ENCODE measurements around the gene HPS3.

The HPS3 gene

DNA sequence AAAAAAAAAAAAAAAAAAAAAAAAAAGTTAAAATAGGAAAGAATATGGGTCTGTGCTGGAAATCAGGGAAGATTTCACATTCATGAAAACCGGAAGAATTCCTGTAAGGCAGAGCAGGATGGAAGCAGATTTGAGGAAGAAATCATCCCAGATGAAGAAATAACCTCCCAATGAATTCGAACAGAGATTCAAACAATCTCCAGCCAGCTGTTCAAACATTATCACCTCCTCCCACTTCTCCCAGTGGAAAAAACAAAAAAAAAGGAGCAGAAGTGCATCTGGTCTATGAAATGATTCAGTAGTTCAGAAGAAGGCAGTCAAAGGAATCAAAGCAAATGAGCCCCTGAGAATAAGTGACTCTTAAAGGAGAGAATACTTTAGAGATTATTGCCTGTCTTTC is 59.1 kb downstream of the HPS3 start:
- ChIA-PET POLR2A (no interaction called here), CTCF (interaction anchor here (0.7 kb wide), 1 partner anchor 72 kb away, joined by 4 read pairs; no protein-coding TSS in a partner anchor)
- Histone ChIP-seq H3K36me3 (ENCODE audit: control insufficient read depth in 2 of 2, insufficient read depth in 1 of 2, low read length in 2 of 2) (no peaks in the 10 kb centered on the region), H3K27ac (ENCODE audit: extremely low read depth, low read depth, low read length) (no peak overlapping the region), H3K4me1 (ENCODE audit: control insufficient read depth, insufficient read depth, low read length) (no peaks in the 10 kb centered on the region), H3K9me3 (ENCODE audit: control insufficient read depth, insufficient read depth, low read depth, low read length) (no peaks in the 10 kb centered on the region), H3K4me3 (ENCODE audit: low read depth, low read length) (no peak overlapping the region)
- TF ChIP-seq ZNF513 (tag by site-specific recombination; IDR thresholded peaks at IDR 0.05), result no peak
- TF ChIP-seq, protein P1, sequence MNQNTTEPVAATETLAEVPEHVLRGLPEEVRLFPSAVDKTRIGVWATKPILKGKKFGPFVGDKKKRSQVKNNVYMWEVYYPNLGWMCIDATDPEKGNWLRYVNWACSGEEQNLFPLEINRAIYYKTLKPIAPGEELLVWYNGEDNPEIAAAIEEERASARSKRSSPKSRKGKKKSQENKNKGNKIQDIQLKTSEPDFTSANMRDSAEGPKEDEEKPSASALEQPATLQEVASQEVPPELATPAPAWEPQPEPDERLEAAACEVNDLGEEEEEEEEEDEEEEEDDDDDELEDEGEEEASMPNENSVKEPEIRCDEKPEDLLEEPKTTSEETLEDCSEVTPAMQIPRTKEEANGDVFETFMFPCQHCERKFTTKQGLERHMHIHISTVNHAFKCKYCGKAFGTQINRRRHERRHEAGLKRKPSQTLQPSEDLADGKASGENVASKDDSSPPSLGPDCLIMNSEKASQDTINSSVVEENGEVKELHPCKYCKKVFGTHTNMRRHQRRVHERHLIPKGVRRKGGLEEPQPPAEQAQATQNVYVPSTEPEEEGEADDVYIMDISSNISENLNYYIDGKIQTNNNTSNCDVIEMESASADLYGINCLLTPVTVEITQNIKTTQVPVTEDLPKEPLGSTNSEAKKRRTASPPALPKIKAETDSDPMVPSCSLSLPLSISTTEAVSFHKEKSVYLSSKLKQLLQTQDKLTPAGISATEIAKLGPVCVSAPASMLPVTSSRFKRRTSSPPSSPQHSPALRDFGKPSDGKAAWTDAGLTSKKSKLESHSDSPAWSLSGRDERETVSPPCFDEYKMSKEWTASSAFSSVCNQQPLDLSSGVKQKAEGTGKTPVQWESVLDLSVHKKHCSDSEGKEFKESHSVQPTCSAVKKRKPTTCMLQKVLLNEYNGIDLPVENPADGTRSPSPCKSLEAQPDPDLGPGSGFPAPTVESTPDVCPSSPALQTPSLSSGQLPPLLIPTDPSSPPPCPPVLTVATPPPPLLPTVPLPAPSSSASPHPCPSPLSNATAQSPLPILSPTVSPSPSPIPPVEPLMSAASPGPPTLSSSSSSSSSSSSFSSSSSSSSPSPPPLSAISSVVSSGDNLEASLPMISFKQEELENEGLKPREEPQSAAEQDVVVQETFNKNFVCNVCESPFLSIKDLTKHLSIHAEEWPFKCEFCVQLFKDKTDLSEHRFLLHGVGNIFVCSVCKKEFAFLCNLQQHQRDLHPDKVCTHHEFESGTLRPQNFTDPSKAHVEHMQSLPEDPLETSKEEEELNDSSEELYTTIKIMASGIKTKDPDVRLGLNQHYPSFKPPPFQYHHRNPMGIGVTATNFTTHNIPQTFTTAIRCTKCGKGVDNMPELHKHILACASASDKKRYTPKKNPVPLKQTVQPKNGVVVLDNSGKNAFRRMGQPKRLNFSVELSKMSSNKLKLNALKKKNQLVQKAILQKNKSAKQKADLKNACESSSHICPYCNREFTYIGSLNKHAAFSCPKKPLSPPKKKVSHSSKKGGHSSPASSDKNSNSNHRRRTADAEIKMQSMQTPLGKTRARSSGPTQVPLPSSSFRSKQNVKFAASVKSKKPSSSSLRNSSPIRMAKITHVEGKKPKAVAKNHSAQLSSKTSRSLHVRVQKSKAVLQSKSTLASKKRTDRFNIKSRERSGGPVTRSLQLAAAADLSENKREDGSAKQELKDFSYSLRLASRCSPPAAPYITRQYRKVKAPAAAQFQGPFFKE (tag by site-specific recombination; IDR thresholded peaks at IDR 0.05; ENCODE audit: borderline replicate concordance), result no peak
- no peak for TF ChIP-seq TSHZ1 (tag by site-specific recombination; IDR thresholded peaks at IDR 0.05; ENCODE audit: borderline replicate concordance)
- no peak for TF ChIP-seq ZNF221 (tag by site-specific recombination; IDR thresholded peaks at IDR 0.05; ENCODE audit: borderline replicate concordance)
- TF ChIP-seq ZNF747 (tag by site-specific recombination; IDR thresholded peaks at IDR 0.05), result no peak
- no peak for TF ChIP-seq ZNF645 (tag by site-specific recombination; IDR thresholded peaks at IDR 0.05)
- no peak for TF ChIP-seq ZNF580 (tag by site-specific recombination; IDR thresholded peaks at IDR 0.05)
- TF ChIP-seq ZNF366 (tag by site-specific recombination; conservative IDR thresholded peaks at IDR 0.05), result no peak
- TF ChIP-seq ZNF423 (tag by site-specific recombination; IDR thresholded peaks at IDR 0.05), result no peak
- TF ChIP-seq ZNF701 (tag by site-specific recombination; IDR thresholded peaks at IDR 0.05), result no peak
- no peak for TF ChIP-seq ZNF660 (tag by site-specific recombination; IDR thresholded peaks at IDR 0.05)
- no peak for TF ChIP-seq ZNF23 (tag by site-specific recombination; IDR thresholded peaks at IDR 0.05; ENCODE audit: borderline replicate concordance)
- TF ChIP-seq REST (tag by site-specific recombination; IDR thresholded peaks at IDR 0.05), result no peak
- no peak for TF ChIP-seq ZNF791 (tag by site-specific recombination; IDR thresholded peaks at IDR 0.05)
- no peak for TF ChIP-seq ZBTB44 (tag by site-specific recombination; IDR thresholded peaks at IDR 0.05)
- no peak for TF ChIP-seq ZNF16 (tag by site-specific recombination; IDR thresholded peaks at IDR 0.05; ENCODE audit: low read depth)
- TF ChIP-seq, protein P2, sequence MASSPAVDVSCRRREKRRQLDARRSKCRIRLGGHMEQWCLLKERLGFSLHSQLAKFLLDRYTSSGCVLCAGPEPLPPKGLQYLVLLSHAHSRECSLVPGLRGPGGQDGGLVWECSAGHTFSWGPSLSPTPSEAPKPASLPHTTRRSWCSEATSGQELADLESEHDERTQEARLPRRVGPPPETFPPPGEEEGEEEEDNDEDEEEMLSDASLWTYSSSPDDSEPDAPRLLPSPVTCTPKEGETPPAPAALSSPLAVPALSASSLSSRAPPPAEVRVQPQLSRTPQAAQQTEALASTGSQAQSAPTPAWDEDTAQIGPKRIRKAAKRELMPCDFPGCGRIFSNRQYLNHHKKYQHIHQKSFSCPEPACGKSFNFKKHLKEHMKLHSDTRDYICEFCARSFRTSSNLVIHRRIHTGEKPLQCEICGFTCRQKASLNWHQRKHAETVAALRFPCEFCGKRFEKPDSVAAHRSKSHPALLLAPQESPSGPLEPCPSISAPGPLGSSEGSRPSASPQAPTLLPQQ (tag by site-specific recombination; IDR thresholded peaks at IDR 0.05), result no peak
